Erythroblast (primary cell): ENCODE results near the gene CYP11A1.
"Not testable (repeated sequence)": the region's sequence is repeated elsewhere in the genome, so short reads cannot be mapped to it uniquely, and the experiment has no call there.

ENCODE experiments used
- GATA1 ChIP-seq: IDR thresholded peaks from 2 replicates; pipeline ENCODE4 v1.6.1; 2011; ENCODE audit warnings: low read depth, mild to moderate bottlenecking, control low read depth, low read length, moderate library complexity
- POLR2A ChIP-seq: IDR thresholded peaks from 2 replicates; pipeline ENCODE4 v1.6.1; 2011; ENCODE audit warnings: mild to moderate bottlenecking, low read length

GRCh38 chr15:74360855-74361254 is 6.6 kb downstream of the CYP11A1 start:
- not testable (repeated sequence) for TF ChIP-seq POLR2A, GATA1
